Prostate gland (tissue), 2 donors: Measurements from ENCODE around the gene ERCC1. TPM values are rescaled to one million over a fixed set of nuclear protein-coding genes. Genes with fewer than 3 reads are reported as not detected.
"Not testable (repeated sequence)": the region's sequence is repeated elsewhere in the genome, so short reads cannot be mapped to it uniquely, and the experiment has no call there.

Experiments
- DNase-seq: peaks from one replicate; pipeline ENCODE4 v3.0.0-alpha.2; 2019; ENCODE audit warnings: low spot score
- H3K27ac ChIP-seq, 2 donors: fragments of 200-600 bp; sonication (generic); 2 replicates each; pipeline ENCODE4 v1.5.1; 2017 to 2019
- H3K27me3 ChIP-seq: fragments of 200-600 bp; sonication (generic); replicated peaks from 2 replicates; pipeline ENCODE4 v1.5.1; 2019; ENCODE audit not compliant: insufficient read depth
- H3K36me3 ChIP-seq, 2 donors: fragments of 200-600 bp; sonication (generic); 1 replicate in 1 of 2; 2 replicates in 1 of 2; pipeline versions ENCODE4 v1.5.1 to v1.8.1; 2017 to 2019
- H3K4me1 ChIP-seq: fragments of 200-600 bp; sonication (generic); replicated peaks from 2 replicates; pipeline ENCODE4 v1.5.1; 2019
- H3K4me3 ChIP-seq, 2 donors: fragments of 200-600 bp; sonication (generic); 2 replicates each; pipeline ENCODE4 v1.5.1; 2017 to 2019
- H3K9me3 ChIP-seq: fragments of 200-600 bp; sonication (generic); 2 replicates; pipeline ENCODE4 v1.5.1; 2017
- CTCF ChIP-seq, 4 experiments: fragments of 200-600 bp in 2 of 4; fragments of 450-650 bp in 2 of 4; sonication (generic) in 2 of 4; IDR thresholded peaks; 1 replicate in 3 of 4; 2 replicates in 1 of 4; pipeline ENCODE4 v1.5.1; 2016 to 2019; ENCODE audit warnings: antibody characterized with exemption in 4 of 4, mild to moderate bottlenecking in 2 of 4, moderate library complexity in 2 of 4
- POLR2A ChIP-seq: fragments of 450-650 bp; IDR thresholded peaks from one replicate; pipeline ENCODE4 v1.6.1; 2016; ENCODE audit warnings: antibody characterized with exemption, mild to moderate bottlenecking
- POLR2AphosphoS5 ChIP-seq: sonication (generic); formaldehyde crosslinking; IDR thresholded peaks from one replicate; pipeline ENCODE4 v1.6.1; 2017; ENCODE audit warnings: antibody characterized with exemption
- WGBS: methylation state at CpG from one replicate; pipeline ENCODE4 v1.1.5; 2018; 5-methylcytosine and 5-hydroxymethylcytosine counted together
- intact Hi-C: fragments of 100-400 bp; cut with DNase I; formaldehyde crosslinking; loops from one replicate; pipeline ENCODE4 v1.14.2; 2022
- total RNA-seq, 2 donors: library from RNA; depleted of rRNA; stranded (reverse); fragments of >200 nt; gene quantifications; one replicate each; pipeline ENCODE4 v1.1.0, GENCODE V29; 2016

Gene ERCC1
- total RNA-seq, 2 donors from 2014 or later, result 142 to 151 TPM

DNA sequence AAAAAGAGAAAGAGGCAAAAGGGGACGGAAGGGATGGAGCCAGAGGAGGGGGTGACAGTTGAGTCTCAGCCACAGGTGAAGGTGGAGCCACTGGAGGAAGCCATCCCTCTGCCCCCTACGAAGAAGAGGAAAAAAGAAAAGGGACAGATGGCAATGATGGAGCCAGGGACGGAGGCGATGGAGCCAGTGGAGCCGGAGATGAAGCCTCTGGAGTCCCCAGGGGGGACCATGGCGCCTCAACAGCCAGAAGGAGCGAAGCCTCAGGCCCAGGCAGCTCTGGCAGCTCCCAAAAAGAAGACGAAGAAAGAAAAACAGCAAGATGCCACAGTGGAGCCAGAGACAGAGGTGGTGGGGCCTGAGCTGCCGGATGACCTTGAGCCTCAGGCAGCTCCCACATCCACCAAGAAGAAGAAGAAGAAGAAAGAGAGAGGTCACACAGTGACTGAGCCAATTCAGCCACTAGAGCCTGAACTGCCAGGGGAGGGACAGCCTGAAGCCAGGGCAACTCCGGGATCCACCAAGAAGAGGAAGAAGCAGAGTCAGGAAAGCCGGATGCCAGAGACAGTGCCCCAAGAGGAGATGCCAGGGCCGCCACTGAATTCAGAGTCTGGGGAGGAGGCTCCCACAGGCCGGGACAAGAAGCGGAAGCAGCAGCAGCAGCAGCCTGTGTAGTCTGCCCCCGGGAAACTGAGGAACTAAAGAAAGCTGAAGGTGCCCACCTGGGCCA, 14.7 kb downstream of the ERCC1 start:
- intact Hi-C loops, result no loop called here
- H3K9me3 ChIP-seq, result no peaks in the 10 kb centered on the region
- DNase-seq, result no peak
- no peak overlapping the region for H3K27ac ChIP-seq
- WGBS, result 84% methylated on average over 15 of the region's 15 CpGs
- no peaks in the 10 kb centered on the region for H3K27me3 ChIP-seq
- peaks cover 9% of the 10 kb centered on the region for H3K4me1 ChIP-seq
- H3K4me3 ChIP-seq, result no peak overlapping the region
- H3K36me3 ChIP-seq, result peaks cover 0 to 3% of the 10 kb centered on the region in 2 donors
- TF ChIP-seq POLR2A (no peak), CTCF (IDR thresholded peaks at IDR 0.05) (no peak), POLR2AphosphoS5 (no peak)

- intact Hi-C loops, result no loop called here
- no peak overlapping the region for H3K27ac ChIP-seq
Observed at GRCh38 chr19:45408121-45408520, 15.6 kb downstream of the ERCC1 start.

GRCh38 chr19:45407585-45407984, 16.1 kb downstream of the ERCC1 start:
- H3K4me3 ChIP-seq, H3K9me3 ChIP-seq, H3K36me3 ChIP-seq, H3K4me1 ChIP-seq, H3K27ac ChIP-seq, intact Hi-C loops, H3K27me3 ChIP-seq, DNase-seq: not testable (repeated sequence)
- 87% methylated on average over 5 of the region's 5 CpGs for whole genome bisulfite sequencing

More at GRCh38 chr19:45408121-45408520, 15.6 kb downstream of the ERCC1 start:
- peaks cover 9% of the 10 kb centered on the region for H3K4me1 ChIP-seq
- H3K4me3 ChIP-seq, result no peak overlapping the region
- no peak for TF ChIP-seq CTCF (IDR thresholded peaks at IDR 0.05)
- no peak for TF ChIP-seq POLR2A
- no peak for TF ChIP-seq POLR2AphosphoS5
- WGBS, result 90% methylated on average over 8 of the region's 8 CpGs
- H3K36me3 ChIP-seq, result no peaks in the 10 kb centered on the region
- H3K9me3 ChIP-seq, result no peaks in the 10 kb centered on the region
- no peak for DNase-seq
- no peaks in the 10 kb centered on the region for H3K27me3 ChIP-seq

DNA sequence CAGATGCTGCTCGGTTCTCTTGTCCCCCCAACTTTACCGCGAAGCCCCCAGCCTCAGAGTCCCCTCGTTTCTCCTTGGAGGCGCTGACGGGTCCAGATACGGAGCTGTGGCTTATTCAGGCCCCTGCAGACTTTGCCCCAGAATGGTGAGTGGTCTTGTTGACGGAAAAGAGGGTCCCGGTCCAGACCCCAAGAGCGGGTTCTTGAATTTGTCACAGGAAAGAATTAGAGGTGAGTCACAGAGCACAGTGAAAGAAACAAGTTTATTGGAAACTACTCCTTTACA, 16.7 kb downstream of the ERCC1 start:
- intact Hi-C loops, result no loop called here
- peaks cover 9% of the 10 kb centered on the region for H3K4me1 ChIP-seq
- no peak overlapping the region for H3K27ac ChIP-seq
- WGBS, result 1% methylated on average over 10 of the region's 10 CpGs
- no peaks in the 10 kb centered on the region for H3K9me3 ChIP-seq
- TF ChIP-seq POLR2AphosphoS5 (no peak), CTCF (IDR thresholded peaks at IDR 0.05) (no peak), POLR2A (no peak)
- no peaks in the 10 kb centered on the region for H3K36me3 ChIP-seq
- H3K4me3 ChIP-seq, result peak overlapping the region; percentile 53 to 60
- DNase-seq, result no peak
- no peaks in the 10 kb centered on the region for H3K27me3 ChIP-seq

GRCh38 chr19:45406226-45407090, 17.3 kb downstream of the ERCC1 start, which contains the start of gene POLR1G:
Gene POLR1G, plus strand, starts transcription at chr19:45406644. Its CDS starts 53 bp downstream, at chr19:45406697.
- Histone ChIP-seq H3K27me3 (no peaks in the 10 kb centered on the region), H3K9me3 (no peaks in the 10 kb centered on the region), H3K4me1 (peaks cover 9% of the 10 kb centered on the region), H3K27ac (peak within 1 kb of the TSS; percentile 90 to 96), H3K4me3 (peak within 1 kb of the TSS; percentile 53 to 60), H3K36me3 (no peaks in the 10 kb centered on the region)
- intact Hi-C loops, result no loop called here
- DNase-seq, result peak; percentile 75
- TF ChIP-seq CTCF (IDR thresholded peaks at IDR 0.05) (peak in 2 of 4 experiments; percentile 26 to 48), POLR2AphosphoS5 (peak; percentile 83), POLR2A (peak; percentile 4)
- under 1% methylated on average over 51 of the region's 51 CpGs for WGBS
